Neutrophil (primary cell): ENCODE results near the gene CRYBG1.

Experiments used
- H3K27ac ChIP-seq: fragments of 200-600 bp; sonication (generic); 2 replicates; pipeline ENCODE4 v1.5.1; 2016; ENCODE audit warnings: mild to moderate bottlenecking, moderate library complexity
- H3K27me3 ChIP-seq: fragments of 200-600 bp; sonication (generic); 2 replicates; pipeline ENCODE4 v1.6.0; 2016; ENCODE audit warnings: mild to moderate bottlenecking
- H3K36me3 ChIP-seq: fragments of 200-600 bp; sonication (generic); 2 replicates; pipeline ENCODE4 v1.5.1; 2017
- H3K4me1 ChIP-seq, 2 experiments: fragments of 200-600 bp in 1 of 2; sonication (generic) in 1 of 2; 1 replicate in 1 of 2; 2 replicates in 1 of 2; pipeline versions ENCODE4 v1.5.1 to v1.6.1; 2013 to 2016; ENCODE audit warnings: low read depth in 1 of 2, low read length in 1 of 2, mild to moderate bottlenecking in 1 of 2, moderate library complexity in 1 of 2; ENCODE audit not compliant: control insufficient read depth in 1 of 2, insufficient read depth in 1 of 2
- H3K4me3 ChIP-seq, 2 experiments: fragments of 200-600 bp in 1 of 2; sonication (generic) in 1 of 2; 1 replicate in 1 of 2; 2 replicates in 1 of 2; pipeline ENCODE4 v1.5.1; 2013 to 2016; ENCODE audit warnings: low read depth in 1 of 2, low read length in 1 of 2, mild to moderate bottlenecking in 1 of 2, moderate library complexity in 1 of 2
- H3K9me3 ChIP-seq: fragments of 200-600 bp; sonication (generic); 2 replicates; pipeline ENCODE4 v1.5.1; 2016
- TF ChIP-seq, protein P1 (sequence below): fragments of 200-600 bp; sonication (generic); IDR thresholded peaks from 2 replicates; pipeline ENCODE4 v1.5.1; 2016; ENCODE audit warnings: antibody characterized with exemption

The CRYBG1 gene

GRCh38 chr6:106591111-106591825 is 230.8 kb downstream of the CRYBG1 start:
- TF ChIP-seq, protein P1, sequence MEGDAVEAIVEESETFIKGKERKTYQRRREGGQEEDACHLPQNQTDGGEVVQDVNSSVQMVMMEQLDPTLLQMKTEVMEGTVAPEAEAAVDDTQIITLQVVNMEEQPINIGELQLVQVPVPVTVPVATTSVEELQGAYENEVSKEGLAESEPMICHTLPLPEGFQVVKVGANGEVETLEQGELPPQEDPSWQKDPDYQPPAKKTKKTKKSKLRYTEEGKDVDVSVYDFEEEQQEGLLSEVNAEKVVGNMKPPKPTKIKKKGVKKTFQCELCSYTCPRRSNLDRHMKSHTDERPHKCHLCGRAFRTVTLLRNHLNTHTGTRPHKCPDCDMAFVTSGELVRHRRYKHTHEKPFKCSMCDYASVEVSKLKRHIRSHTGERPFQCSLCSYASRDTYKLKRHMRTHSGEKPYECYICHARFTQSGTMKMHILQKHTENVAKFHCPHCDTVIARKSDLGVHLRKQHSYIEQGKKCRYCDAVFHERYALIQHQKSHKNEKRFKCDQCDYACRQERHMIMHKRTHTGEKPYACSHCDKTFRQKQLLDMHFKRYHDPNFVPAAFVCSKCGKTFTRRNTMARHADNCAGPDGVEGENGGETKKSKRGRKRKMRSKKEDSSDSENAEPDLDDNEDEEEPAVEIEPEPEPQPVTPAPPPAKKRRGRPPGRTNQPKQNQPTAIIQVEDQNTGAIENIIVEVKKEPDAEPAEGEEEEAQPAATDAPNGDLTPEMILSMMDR, result no peak
- H3K27ac ChIP-seq, result no peak overlapping the region
- H3K4me3 ChIP-seq, result no peak overlapping the region
- no peaks in the 10 kb centered on the region for H3K36me3 ChIP-seq
- H3K9me3 ChIP-seq, result no peaks in the 10 kb centered on the region
- H3K4me1 ChIP-seq, result no peaks in the 10 kb centered on the region
- no peaks in the 10 kb centered on the region for H3K27me3 ChIP-seq

DNA sequence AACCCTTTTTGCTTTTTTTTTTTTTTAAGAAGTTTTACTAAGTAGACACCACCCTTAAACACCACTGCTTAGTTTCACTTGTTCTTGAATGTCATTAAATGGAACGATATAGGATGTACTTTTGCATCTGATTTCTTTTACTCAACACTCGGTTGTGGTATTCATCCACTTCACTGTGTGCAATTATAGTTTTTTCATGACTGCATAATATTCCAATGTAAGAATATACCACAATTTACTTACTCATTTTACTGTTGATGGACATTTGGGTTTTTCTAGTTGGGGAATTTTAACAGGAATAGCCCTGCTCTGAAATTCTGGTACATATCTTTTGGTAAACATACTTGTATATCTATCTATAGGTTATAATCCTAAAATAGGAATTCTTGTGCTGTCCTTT is 238.9 kb downstream of the CRYBG1 start:
- Histone ChIP-seq H3K4me3 (no peak overlapping the region), H3K4me1 (no peaks in the 10 kb centered on the region), H3K27me3 (no peaks in the 10 kb centered on the region), H3K36me3 (no peaks in the 10 kb centered on the region), H3K27ac (no peak overlapping the region), H3K9me3 (no peaks in the 10 kb centered on the region)
- TF ChIP-seq, protein P1, result no peak

DNA sequence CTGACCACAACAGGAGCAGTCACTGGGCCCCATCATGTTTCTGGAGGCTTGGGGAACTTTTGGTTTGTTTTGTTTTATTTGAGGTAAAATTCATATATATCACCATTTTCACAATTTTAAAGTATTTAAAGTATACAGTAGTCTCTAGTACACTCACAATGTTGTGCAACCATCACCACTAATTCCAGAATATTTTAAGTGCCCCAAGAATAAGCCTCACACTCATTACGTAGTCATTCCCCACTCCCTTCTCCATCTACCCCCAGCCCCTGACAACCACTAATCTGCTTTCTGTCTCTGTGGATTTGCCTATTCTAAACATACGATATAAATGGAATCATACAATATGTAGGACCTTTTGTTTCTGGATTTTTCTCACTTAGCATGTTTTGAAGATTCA is 239.8 kb downstream of the CRYBG1 start:
- Histone ChIP-seq H3K4me1 (no peaks in the 10 kb centered on the region), H3K9me3 (no peaks in the 10 kb centered on the region), H3K4me3 (no peak overlapping the region), H3K27ac (no peak overlapping the region), H3K27me3 (no peaks in the 10 kb centered on the region), H3K36me3 (peaks cover 4% of the 10 kb centered on the region)
- TF ChIP-seq, protein P1, result no peak

DNA sequence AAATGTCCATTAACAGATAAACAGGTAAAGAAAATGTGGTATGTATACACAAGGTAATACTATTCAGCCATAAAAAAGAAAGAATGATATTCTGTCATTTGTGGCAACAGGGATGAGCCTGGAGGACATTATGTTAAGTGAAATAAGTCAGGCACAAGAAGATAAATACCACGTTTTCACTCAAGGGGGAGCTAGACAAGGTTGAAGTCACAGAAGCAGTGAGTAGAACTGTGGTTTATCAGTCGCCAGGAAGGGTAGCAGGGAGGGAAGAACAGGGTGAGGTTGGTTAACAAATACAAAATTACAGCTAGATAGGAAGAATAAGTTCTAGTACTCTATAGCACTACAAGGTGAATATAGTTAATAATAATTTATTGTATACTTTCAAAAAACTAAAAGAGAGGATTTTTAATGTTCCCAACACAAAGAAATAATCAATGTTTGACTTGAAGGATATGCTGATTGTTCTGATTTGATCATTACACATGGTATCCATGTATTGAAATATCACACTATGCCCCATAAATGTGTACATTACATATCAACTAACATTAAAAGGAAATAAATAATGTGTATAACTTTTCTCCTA is 247.7 kb downstream of the CRYBG1 start:
- Histone ChIP-seq H3K27ac (no peak overlapping the region), H3K4me3 (no peak overlapping the region), H3K27me3 (no peaks in the 10 kb centered on the region), H3K4me1 (peaks cover 0 to 6% of the 10 kb centered on the region in 2 experiments), H3K36me3 (peaks cover 4% of the 10 kb centered on the region), H3K9me3 (no peaks in the 10 kb centered on the region)
- TF ChIP-seq, protein P1, result peak; percentile 42

DNA sequence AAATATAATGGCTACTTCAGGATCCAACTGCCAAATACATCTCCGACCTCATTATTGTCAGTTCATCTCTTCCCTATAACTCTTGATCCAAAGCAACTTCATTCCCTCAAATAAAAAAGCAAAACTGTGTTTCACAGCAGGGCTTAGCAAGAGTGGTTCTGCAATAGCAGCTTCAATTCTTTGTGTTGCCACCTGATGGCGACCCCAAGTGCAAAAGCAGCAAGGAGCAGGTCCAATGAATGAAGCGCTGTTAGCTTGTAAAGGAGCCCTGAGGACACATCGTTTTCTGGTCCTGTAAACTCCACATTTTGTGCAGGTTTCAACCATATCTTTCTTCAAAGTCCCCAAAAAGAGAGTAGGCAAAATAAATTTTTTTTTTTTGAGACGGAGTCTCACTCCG is 249.2 kb downstream of the CRYBG1 start:
- Histone ChIP-seq H3K4me3 (no peak overlapping the region), H3K4me1 (peaks cover 0 to 6% of the 10 kb centered on the region in 2 experiments), H3K9me3 (no peaks in the 10 kb centered on the region), H3K27ac (no peak overlapping the region), H3K27me3 (no peaks in the 10 kb centered on the region), H3K36me3 (peaks cover 2% of the 10 kb centered on the region)
- TF ChIP-seq, protein P1, result no peak
